Measurements from ENCODE around the gene SMCP.

Gene SMCP, protein sequence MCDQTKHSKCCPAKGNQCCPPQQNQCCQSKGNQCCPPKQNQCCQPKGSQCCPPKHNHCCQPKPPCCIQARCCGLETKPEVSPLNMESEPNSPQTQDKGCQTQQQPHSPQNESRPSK

DNA sequence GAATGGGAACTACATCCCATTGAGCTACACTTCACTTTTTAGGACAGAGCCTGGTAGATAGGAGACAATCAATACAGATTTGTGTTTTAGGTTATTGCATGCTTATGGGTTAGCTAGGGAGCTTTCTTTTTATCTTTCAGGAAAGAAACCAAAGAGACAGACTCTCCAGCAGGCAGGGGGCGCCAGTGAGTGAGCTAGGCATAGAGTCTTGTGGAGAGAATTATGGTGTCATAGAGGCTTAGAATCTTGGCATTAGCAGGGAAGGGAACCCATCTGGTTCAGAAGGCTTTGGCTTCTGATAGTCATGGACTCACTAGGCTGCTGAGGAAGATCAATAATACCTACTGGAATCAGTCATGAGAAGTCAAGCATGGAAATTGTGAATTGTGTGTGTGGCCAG is at the start of gene SMCP:
TSS of gene SMCP (plus strand) at position 281 of the 400 bp plus-strand sequence. CDS start 6,101 bp downstream, outside the sequence.
- peak; percentile 5 for DNase-seq (ENCODE audit: low spot score)

DNA sequence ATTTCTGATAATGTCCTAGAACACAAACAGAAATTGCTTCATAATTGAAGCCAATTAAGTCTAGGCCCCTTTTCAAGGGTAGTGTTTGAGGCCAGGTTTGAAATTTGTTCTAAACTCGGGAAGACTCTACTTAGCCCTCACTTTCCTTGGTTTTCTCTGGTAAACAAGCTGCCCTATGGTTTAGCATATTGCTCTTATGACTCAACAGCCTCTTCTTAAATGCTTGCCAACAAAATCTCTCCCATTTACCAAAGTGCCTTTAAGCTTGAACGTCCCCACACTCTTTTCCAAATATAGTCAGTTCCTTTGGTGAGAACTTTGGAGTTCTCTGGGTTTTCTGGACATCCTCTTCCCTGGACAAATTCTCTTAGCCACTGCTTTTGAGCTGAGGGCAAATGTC is 41.3 kb upstream of the SMCP start:
- no peak for DNase-seq (ENCODE audit: low spot score)

DNA sequence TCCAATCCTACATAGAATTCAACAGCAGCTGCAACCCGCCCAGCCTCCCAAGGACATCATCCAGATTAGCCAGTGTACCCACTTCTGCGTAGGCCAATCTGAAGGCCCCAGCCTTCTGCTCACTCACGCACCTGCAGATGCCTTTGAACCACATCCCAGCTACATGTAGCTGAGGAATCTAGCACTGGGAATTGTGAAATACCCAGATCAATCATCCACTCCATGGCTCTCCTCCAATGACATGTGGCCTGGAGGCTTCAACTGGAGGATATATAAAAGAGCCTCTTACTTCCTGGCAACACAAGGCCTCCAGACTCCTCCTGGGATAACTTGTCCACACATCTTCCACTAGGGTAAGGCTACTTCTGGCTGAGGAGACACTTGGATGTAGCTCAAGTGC is 35.6 kb upstream of the SMCP start, which contains the start of gene LCE6A:
TSS of gene LCE6A (plus strand) at position 301 of the 400 bp plus-strand sequence. CDS start 665 bp downstream, outside the sequence.
- no peak for DNase-seq (ENCODE audit: low spot score)

DNA sequence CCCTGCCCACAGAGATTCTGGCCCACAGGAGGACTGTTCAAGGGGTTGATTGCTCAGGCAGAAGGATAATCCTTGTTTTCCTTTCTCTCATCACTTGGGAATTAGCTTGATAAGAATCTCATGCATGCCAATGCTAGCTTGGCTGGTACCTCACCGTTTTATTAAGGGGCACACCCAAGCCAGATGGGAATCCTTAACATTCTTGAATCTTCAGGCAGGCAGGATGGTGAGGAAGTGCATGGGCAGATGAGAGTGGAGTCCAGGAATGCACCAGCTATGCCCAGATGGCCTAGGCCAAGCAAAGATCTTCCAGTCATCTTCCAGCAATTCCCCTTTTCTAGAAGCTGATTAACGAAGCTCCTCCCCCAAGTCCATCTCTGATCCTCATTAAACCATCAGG is 22.5 kb upstream of the SMCP start:
- DNase-seq (ENCODE audit: low spot score): no peak

DNA sequence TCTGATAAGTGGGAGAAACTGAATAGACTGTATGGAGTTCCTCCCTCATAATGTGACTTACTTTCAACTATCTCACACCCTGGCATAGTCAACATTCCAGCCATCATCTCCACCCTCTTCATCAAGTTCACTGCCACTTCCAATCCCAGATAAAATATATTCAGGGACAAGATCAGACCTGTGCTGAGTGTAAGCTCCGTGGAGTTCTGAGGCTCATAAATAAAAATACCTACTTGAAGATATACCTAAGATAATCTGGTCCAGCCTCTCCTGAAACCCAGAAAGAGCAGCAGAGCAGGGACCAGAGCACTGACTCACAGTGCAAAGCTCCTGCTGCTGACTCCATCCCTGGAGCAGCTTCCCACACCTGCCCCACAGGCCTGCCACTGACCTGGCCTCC is 20.1 kb upstream of the SMCP start:
- no peak for DNase-seq (ENCODE audit: low spot score)

DNA sequence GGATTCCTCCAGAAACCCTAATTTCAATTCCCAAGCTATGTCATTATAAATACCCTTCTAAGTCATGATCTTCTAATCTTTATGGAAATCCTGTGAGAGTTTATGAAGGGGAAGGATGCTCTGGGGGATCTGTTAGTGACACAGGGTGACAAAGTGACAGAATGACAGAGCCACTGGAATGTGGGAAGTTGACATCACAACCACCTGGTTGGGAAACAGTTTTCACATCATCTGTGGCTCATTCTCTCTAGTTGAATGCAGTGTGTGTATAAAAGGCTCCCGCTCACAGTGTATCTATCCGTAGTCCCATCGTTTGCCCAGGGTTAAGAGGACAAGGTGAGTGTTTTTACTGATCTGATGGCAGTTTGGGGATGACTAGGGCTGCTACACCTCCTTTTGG is 18.4 kb upstream of the SMCP start, which contains the start of gene LCE7A:
TSS of gene LCE7A (plus strand) at position 301 of the 400 bp plus-strand sequence. CDS start 702 bp downstream, outside the sequence.
- DNase-seq (ENCODE audit: low spot score): no peak

DNA sequence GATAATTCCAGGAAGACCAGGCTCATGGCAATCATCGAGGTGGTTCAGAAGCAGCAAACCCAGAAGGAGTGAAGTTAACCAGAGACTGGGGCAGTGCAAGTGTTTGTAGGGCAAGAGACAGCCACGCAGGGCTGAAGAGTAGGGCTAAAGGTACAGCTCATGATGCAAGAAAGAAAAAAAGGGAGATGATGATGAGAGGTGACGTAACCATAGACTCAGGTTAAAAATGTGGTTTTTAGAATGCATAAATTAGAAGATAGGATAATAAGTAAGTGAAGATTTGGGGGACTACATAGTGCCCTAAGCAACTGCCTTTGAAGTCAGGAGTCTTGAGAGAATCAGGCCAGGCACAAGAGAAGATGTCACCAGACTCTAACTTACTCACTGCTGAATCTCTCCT is 18.0 kb upstream of the SMCP start:
- DNase-seq (ENCODE audit: low spot score): no peak

DNA sequence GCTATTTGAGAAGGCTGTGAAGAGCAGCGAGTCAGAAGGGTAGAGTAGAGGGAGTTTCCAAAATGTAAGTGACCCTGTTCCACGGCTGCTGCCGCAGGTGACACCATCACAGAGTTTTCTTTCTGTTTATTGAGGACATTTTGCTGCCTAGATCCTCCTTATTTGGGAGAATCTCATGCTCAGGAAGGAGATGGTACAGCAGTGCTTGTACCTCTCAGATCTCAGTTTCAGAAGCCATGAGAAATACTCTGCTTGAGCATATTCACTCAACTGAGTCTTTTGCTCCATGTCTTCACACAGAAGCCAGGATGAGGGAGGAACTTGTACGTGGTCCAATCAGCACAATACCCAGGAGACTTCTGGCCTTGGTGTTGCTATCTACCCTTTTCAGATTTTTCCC is 16.7 kb upstream of the SMCP start:
- DNase-seq (ENCODE audit: low spot score): no peak

DNA sequence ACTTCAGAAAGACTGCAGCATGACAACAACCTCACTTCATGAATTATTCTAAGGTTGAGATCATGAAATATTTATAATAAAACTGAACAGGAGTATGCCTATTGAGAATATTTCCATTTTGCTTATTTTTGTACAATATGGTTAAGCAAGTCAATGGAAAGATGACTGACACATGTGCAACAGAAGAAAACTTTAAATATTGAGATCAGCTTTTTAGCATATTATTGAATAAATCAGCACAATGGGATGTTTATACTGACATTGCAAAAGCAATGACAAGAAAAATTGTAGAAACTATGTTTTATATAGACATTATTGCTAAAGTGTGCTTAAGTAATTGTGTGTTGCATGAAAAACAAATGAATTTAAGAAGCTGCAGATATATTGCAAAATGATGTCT is 13.7 kb upstream of the SMCP start:
- DNase-seq (ENCODE audit: low spot score): no peak

DNA sequence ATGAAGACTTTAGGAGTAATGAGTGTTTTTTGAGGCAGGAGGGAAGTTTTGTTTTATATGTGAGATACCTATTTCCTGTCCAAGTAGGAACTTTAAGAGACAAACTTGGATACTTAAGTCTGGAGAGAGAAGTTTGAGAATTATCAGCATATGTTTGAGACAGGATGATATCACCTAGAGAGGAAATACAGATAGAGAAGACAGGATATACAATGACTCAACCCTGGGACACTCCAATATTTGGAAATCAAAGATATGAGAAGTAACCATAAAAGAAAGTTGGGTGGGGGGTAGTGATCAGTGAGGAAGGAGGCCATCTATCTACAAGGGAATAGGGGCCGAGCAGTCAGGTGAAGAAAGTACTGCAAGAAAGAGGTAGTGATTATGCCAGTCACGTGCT is 11.8 kb upstream of the SMCP start:
- DNase-seq (ENCODE audit: low spot score): no peak

DNA sequence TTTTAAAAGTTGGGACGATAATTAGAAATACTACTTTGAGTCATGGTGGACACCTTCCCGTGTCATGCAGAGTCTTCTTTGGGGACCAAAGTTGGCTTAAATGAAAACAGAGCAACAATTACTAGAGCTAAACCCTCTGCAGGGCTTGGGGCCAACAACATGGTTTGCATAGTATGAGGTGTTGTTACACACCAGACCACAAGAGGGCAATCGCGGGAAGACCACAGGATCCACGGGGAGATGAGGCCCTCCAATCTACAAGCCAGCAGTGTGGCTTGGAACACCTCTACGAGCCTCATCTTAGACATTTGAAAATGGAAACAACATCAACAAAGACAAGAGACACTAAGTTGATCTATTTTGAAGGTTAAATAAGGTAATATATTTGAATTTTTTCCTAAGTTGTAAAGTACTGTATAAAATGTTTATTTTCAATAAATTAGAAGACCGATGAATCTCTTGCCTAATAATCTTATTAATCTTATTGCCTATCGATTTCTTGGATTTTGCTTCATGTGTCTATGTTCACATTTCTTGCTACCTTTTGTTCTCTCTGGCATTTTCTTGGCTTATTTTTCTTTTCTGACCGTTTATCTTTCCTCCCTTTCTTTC is 8.2 kb upstream of the SMCP start:
- DNase-seq (ENCODE audit: low spot score): peak; percentile 77

DNA sequence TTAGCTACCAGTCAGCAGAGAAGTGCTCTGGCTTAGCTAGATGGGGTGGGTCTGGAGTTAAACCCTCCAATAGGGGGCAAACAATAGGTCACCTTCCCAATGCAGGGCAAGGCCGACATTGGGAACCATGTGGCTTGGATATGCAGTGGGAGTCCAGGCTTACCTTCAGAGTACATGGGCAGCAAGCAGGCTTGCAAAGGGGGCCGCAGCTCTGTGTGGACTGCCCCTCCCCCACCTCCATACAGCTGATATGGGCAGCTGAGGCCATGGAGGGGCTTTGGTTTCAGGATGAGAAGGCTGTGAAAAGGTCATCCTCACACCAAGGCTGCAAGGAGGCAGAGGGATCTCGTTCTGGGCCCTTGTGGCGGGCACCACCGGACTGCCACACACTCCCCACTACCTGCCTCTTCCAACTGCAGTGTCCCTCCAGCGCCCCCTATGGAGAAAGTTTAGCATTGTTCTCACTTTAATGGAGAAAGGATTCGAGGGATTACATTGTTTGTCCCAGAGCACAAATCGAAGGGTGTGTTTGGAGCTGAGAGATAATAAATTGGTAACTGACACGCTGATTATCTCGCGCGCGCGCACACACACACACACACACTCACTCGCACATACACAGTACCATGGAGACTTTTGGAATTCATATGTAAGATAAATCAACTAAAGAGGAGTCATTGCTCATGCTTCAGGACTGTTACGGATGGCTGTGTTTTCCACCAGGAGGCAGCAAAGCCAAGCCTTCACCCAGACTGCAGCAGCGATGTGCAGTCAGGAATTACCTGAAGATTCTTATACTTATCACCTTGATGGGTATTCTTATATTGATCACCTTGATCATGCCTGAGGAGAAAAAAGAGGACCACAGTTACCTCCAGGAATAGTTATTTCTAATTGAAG is 7.0 kb upstream of the SMCP start:
- peak; percentile 19 for DNase-seq (ENCODE audit: low spot score)

DNA sequence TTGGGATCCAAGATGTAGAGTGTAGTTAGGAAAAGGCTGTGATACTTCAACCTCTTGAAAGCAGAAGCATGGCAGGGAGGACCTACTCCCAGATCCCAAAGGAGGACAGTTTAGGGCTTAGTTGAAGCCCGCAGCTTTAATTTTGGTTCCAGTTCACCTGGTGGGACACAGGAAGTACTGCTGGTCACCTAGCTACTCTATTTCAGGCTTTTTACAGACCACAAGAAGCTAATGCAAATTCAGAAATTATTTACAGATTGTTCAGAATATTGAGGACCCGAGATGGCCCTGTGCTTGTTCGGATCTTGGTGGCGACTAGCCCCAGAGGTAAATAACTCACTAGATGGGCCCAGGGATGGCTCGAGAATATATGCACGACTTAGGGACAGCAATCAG is 6.4 kb upstream of the SMCP start:
- DNase-seq (ENCODE audit: low spot score): no peak

DNA sequence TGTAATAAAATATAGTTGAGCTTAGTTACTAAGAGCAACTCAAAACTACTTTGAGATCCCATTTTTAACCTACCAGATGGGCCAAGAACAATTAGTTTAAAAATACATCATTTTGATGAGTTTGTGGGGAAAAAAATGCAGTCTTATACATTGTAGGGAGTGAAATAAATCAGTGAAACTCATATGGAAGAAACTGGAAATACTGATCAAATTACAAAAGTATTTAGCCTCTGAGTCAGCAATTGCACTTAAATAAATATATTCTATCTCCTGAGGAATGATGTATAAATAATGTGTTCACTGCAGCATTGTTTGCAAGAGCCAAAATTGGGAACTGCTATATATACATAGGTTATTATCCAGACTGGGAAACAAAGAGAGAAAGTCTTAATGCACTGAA is 4.6 kb upstream of the SMCP start:
- DNase-seq (ENCODE audit: low spot score): no peak

DNA sequence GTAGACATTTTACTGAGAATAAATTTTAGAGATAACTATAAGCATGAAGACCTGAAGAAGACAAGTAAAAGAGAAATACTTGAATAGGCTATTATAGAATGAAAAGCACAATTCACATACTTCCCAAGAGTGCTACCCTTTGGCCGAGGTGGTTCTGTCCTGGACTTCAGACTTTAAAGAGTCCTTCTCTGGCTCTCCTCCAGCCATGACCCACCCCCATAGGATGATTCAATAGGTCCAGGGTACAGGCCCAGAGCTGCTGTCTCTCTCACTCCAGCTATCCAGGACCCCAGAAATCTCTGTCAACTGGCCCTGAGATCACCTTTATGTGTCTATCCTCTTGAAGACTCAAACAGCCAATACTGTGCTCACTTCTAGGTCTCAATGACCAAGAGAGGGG is 1.3 kb upstream of the SMCP start:
- DNase-seq (ENCODE audit: low spot score): no peak

DNA sequence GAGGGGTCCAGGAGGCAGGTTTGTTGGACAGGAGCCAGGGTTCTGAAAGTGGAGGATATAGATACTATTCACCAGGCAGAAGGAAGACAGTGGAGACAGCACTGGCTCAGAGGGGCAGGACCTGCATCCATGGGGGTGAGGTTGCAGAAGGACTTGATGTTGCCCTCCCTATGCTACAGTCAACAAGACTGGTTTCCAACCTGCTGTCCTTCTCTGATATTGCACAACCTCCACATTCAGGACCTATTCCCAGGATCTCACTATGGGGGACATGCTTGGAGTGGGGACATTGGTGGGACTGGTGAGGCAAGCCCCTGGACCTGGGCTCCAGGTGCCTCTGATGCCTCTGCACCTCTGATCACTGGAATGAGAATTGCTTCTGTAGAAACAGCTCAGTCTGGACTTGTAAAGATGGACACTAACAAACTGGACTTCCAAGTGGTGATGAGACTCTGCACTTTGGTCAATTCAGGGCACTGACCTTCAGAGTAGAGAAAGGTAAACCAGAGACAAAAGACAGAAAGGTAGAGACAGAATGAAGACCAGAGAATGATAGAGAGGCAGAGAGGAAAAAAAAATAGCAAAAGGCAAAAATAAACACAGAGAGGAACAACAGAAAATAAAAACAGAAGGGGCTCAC is 1.6 kb downstream of the SMCP start:
- DNase-seq (ENCODE audit: low spot score): no peak

DNA sequence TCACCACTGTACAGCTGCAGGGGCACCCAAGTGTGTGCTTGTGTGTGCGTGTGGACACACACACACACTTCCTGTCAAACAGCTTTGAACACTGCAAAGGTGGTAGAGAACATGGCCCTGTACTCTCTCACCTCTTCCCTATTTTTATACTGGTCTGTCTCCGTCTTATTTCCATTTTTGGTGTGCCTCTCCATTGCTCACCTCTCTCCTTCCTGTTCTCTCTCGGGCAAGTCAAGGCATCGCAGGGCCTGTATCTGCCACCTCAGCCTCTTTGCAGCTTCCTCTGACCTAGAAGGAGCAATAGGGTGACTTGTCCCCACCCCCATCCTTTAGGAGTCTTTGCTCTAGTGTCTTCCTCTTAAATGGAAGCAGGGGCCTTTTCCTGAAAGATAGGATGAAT is 2.2 kb downstream of the SMCP start:
- DNase-seq (ENCODE audit: low spot score): no peak

DNA sequence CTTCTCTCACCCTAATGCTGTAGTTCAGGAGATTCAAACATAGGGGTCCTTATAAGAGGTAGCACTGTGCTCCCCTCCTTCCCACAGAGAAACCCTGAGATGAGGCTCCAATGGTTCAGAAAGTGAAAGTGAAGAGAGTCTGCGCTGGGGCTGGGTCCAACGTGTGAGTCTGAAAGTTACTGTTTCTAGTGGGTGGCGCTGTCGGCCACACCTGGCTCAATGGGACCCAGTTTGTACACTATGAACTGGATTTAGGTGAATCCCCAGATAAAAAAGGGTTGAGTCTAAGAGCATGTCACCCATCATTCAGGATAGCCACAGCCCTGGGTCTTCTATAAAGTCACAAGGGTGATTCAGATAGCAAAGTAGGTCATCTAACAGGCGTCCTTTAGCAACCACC is 2.8 kb downstream of the SMCP start:
- no peak for DNase-seq (ENCODE audit: low spot score)

DNA sequence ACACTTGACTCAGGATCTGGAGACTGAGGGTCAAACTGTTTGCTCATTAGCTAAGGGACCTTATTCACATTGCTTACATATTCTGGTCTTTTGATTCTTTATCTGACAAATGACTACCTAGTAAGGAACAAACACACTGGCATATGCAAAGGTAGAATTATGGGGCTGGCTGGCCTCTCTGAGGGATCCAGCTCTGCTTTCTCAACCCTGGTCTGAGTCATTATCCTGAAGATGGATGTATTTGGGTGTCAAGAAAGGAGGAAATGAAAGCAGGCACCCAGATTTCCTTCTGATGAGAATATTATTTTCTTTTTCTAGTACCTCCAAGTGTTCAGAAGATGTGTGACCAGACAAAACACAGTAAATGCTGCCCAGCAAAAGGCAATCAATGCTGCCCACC is 6.0 kb downstream of the SMCP start:
- no peak for DNase-seq (ENCODE audit: low spot score)

DNA sequence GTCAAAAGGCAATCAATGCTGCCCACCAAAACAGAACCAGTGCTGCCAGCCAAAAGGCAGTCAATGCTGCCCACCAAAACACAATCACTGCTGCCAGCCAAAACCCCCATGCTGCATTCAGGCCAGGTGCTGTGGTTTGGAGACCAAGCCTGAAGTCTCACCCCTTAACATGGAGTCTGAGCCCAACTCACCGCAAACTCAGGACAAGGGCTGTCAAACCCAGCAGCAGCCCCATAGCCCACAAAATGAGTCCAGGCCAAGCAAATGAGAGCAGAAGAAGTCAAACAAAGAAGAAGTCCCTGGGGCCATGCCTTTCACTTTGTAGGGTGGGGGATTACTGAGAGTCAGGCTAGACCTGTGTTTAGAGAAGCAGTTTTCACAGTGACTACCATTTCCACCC is 6.4 kb downstream of the SMCP start:
- no peak for DNase-seq (ENCODE audit: low spot score)

DNA sequence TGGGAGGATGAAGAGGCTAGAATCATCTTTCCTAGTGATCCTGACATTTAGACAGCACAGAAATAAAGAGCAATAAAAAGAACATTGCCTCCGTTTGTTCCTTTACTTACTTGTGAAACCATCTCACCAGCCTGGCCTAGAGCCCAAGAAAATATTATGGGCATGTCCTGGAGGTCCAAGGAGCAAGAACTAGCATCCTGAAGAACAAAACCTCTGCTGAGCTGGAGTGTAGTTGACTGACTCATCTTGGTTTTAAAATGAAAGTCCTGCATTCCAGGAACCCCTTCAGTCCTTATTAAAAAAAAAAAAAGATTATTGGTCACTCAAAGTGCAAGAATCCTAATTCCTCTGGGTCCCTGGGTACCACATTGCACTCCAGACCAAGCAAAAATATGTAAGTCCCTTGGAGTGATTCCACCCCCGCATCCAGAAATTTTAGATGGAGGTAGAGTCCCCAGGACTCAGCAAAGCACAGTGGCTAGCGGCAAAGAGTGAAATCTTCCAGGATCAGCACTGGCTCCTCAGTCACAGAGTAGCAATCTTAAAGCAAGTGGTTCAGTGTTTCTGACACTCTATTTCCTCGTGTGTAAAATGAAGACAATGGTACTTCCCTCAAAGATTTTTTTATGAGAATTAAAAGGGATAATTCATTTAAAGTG is 7.0 kb downstream of the SMCP start:
- DNase-seq (ENCODE audit: low spot score): no peak

DNA sequence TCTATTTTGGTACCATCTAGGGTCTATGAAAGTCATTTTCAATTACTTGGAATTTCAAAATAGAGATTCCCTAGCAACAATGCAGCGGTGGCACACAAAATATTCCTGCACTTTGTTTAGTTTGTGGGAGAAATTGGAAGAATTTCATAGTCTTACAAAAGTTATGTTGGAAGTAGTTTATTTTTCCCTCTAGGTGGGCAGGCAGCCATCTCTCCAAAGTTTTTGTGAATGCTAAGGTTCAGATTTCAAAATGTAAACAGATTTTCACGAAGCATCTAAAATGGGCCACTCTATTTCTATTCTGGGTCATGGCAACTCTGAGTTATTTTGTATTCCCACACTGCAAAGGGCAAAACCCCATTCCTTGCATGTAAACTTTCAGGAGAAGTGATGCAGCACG is 8.0 kb downstream of the SMCP start:
- no peak for DNase-seq (ENCODE audit: low spot score)

All from iPS-NIHi11 (cell line).